Endodermal cell (in vitro differentiated cells): ENCODE data around the gene MAPK10. TPM values are rescaled to one million over a fixed set of nuclear protein-coding genes. Genes with fewer than 3 reads are reported as not detected.

ENCODE experiments used
- DNase-seq: peaks from one replicate; pipeline ENCODE4 v3.0.0-alpha.2; 2017
- H3K27ac ChIP-seq: 2 replicates; pipeline ENCODE4 v1.5.1; 2013; ENCODE audit warnings: mild to moderate bottlenecking, low read depth, low read length, moderate library complexity
- H3K27me3 ChIP-seq: 2 replicates; pipeline ENCODE4 v1.6.1; 2013; ENCODE audit warnings: mild to moderate bottlenecking, low read length, moderate library complexity; ENCODE audit not compliant: insufficient read depth, control insufficient read depth, poor library complexity, severe bottlenecking
- H3K36me3 ChIP-seq: 2 replicates; pipeline ENCODE4 v1.7.0; 2013; ENCODE audit warnings: mild to moderate bottlenecking, low read length, moderate library complexity; ENCODE audit not compliant: control insufficient read depth, insufficient read depth
- H3K4me1 ChIP-seq: one replicate; pipeline ENCODE4 v1.7.0; 2013; ENCODE audit warnings: low read length; ENCODE audit not compliant: control insufficient read depth, insufficient read depth
- H3K4me3 ChIP-seq: 2 replicates; pipeline ENCODE4 v1.5.1; 2013; ENCODE audit warnings: mild to moderate bottlenecking, low read length, moderate library complexity
- H3K9ac ChIP-seq: 2 replicates; pipeline ENCODE4 v1.6.1; 2013; ENCODE audit warnings: mild to moderate bottlenecking, low read length, moderate library complexity; ENCODE audit not compliant: poor library complexity, severe bottlenecking; ENCODE audit errors: extremely low read depth
- H3K9me3 ChIP-seq: 2 replicates; pipeline ENCODE4 v1.6.1; 2013; ENCODE audit warnings: mild to moderate bottlenecking, low read length, moderate library complexity; ENCODE audit not compliant: control insufficient read depth
- H3K27ac Mint-ChIP-seq: 2 replicates; pipeline ENCODE4 v1.8.0; 2020; ENCODE audit warnings: mixed read lengths
- H3K27me3 Mint-ChIP-seq: 2 replicates; pipeline ENCODE4 v1.8.0; 2021; ENCODE audit warnings: mild to moderate bottlenecking, mixed read lengths; ENCODE audit not compliant: insufficient read depth
- H3K36me3 Mint-ChIP-seq: 2 replicates; pipeline ENCODE4 v1.8.0; 2020; ENCODE audit warnings: low read depth, mixed read lengths
- H3K4me1 Mint-ChIP-seq: 2 replicates; pipeline ENCODE4 v1.8.0; 2020; ENCODE audit warnings: mixed read lengths
- H3K4me3 Mint-ChIP-seq: 2 replicates; pipeline ENCODE4 v1.8.0; 2020; ENCODE audit warnings: mild to moderate bottlenecking, moderate library complexity, mixed read lengths
- H3K9me3 Mint-ChIP-seq: 2 replicates; pipeline ENCODE4 v1.8.0; 2020; ENCODE audit warnings: mild to moderate bottlenecking, mixed read lengths
- WGBS, 2 experiments: methylation state at CpG; one replicate each; pipeline versions ENCODE4 v1.1.5 to v1.1.7; 2013; ENCODE audit warnings: missing lambda C conversion rate in 2 of 2, mixed read lengths in 1 of 2; ENCODE audit not compliant: insufficient coverage in 1 of 2, insufficient read length in 1 of 2; 5-methylcytosine and 5-hydroxymethylcytosine counted together
- total RNA-seq, 2 donors: library from RNA; stranded (reverse); fragmentation: NEBNext Ultra II Directional in 1 of 2; extraction: Animal tissue kit (Norgen Biotek cat#: 25700) in 1 of 2; gene quantifications; 2 replicates in 1 of 2; 3 replicates in 1 of 2; pipeline ENCODE4 v1.2.1, GENCODE V29; 2021
- TF ChIP-seq, protein P1 (sequence below): fragments of 200-600 bp; sonication (generic); conservative IDR thresholded peaks from 2 replicates; pipeline ENCODE4 v1.5.0; 2021; ENCODE audit warnings: antibody characterized with exemption, mild to moderate bottlenecking

Gene MAPK10
- total RNA-seq, 2 donors from 2014 or later: 45.1 to 70.2 TPM

DNA sequence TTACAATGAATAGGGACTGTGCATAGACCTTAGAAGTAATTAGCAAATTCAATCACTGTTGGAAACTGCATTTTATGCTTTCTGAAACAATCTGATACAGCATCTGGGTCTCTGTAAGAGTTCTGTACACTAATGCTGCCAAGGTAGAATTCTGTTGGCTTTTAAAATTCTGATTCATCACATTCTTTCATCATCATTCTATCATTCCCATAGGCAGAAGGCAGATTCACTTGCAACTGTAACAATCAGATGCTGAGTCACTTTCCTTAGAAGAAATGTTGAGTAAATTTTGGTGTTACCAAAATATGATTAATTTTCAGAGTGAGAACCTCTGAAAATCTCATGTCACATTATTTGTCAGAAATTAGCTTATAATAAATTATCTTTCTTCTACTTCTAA is 267.2 kb downstream of the MAPK10 start:
- Histone ChIP-seq H3K27me3 (no peaks in the 10 kb centered on the region), H3K36me3 (no peaks in the 10 kb centered on the region), H3K27ac (no peak overlapping the region), H3K4me3 (no peak overlapping the region), H3K4me1 (no peaks in the 10 kb centered on the region), H3K9me3 (no peaks in the 10 kb centered on the region), H3K9ac (no peak overlapping the region)
- TF ChIP-seq, protein P1, sequence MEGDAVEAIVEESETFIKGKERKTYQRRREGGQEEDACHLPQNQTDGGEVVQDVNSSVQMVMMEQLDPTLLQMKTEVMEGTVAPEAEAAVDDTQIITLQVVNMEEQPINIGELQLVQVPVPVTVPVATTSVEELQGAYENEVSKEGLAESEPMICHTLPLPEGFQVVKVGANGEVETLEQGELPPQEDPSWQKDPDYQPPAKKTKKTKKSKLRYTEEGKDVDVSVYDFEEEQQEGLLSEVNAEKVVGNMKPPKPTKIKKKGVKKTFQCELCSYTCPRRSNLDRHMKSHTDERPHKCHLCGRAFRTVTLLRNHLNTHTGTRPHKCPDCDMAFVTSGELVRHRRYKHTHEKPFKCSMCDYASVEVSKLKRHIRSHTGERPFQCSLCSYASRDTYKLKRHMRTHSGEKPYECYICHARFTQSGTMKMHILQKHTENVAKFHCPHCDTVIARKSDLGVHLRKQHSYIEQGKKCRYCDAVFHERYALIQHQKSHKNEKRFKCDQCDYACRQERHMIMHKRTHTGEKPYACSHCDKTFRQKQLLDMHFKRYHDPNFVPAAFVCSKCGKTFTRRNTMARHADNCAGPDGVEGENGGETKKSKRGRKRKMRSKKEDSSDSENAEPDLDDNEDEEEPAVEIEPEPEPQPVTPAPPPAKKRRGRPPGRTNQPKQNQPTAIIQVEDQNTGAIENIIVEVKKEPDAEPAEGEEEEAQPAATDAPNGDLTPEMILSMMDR: no peak
- Mint-ChIP-seq H3K27ac (no peak overlapping the region), H3K9me3 (no peaks in the 10 kb centered on the region), H3K36me3 (no peaks in the 10 kb centered on the region), H3K4me1 (peaks cover 14% of the 10 kb centered on the region), H3K27me3 (no peaks in the 10 kb centered on the region), H3K4me3 (no peak overlapping the region)
- no peak for DNase-seq

DNA sequence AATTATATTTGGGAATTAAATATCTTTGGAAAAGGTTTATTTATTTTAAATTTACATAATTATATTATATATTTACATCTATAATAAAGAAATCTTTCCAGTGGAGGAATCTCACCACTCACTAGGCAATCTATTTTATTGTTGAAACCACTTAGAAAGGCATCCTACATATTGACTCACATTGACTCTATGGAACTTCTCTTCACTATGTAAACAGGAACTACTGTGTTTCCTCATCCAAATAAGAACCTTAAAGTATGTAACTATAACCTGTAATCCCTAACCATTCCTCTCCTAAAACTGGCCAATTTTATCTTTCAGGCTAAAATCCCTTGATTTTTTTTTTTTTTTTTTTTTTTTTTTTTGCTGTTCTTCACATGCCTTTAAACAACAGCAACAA is 268.7 kb downstream of the MAPK10 start:
- Mint-ChIP-seq H3K9me3 (no peaks in the 10 kb centered on the region), H3K36me3 (no peaks in the 10 kb centered on the region), H3K27me3 (no peaks in the 10 kb centered on the region), H3K4me3 (no peak overlapping the region), H3K27ac (no peak overlapping the region), H3K4me1 (peaks cover 14% of the 10 kb centered on the region)
- DNase-seq: no peak
- Histone ChIP-seq H3K27me3 (no peaks in the 10 kb centered on the region), H3K4me3 (no peak overlapping the region), H3K9me3 (no peaks in the 10 kb centered on the region), H3K36me3 (no peaks in the 10 kb centered on the region), H3K9ac (no peak overlapping the region), H3K27ac (no peak overlapping the region), H3K4me1 (no peaks in the 10 kb centered on the region)
- TF ChIP-seq, protein P1: no peak

DNA sequence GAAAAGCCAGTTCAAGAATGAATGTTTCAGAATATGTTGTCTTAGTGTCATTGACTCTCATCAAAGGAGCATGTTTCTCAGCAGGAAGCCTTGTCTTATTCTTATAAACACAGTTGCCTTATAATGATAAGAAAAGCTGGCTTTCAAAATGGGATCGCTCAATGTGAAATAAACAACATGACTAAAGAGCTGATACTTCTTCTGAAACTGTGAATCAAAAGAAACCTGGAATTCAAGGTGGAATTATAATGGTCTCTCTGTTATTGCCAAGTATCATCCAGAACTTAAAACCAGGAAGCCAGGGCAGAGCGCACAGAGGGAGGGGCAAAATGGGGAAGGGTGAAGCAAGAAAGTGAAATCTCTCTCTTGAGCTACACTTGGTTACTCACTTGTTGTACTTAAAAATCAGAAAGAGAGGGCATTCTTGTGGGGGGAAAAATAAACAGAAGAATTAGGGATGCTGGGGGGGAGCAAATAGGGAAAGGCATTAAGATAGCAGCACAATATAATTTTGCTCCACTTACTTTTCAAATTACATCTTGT is 270.0 kb downstream of the MAPK10 start:
- Histone ChIP-seq H3K27ac (no peak overlapping the region), H3K4me1 (no peaks in the 10 kb centered on the region), H3K4me3 (peak overlapping the region; percentile 26), H3K9ac (no peak overlapping the region), H3K36me3 (no peaks in the 10 kb centered on the region), H3K27me3 (no peaks in the 10 kb centered on the region), H3K9me3 (peaks cover 4% of the 10 kb centered on the region)
- no peak for DNase-seq
- H3K4me1 Mint-ChIP-seq: peaks cover 14% of the 10 kb centered on the region
- TF ChIP-seq, protein P1: no peak
- peak overlapping the region; percentile 54 for H3K27ac Mint-ChIP-seq
- H3K4me3 Mint-ChIP-seq: peak overlapping the region; percentile 8
- H3K36me3 Mint-ChIP-seq: peaks cover 10% of the 10 kb centered on the region
- WGBS, 2 experiments: 51 to 100% methylated on average over 1 to 2 of the region's 2 CpGs
- no peaks in the 10 kb centered on the region for H3K27me3 Mint-ChIP-seq
- peaks cover 6% of the 10 kb centered on the region for H3K9me3 Mint-ChIP-seq
